Cardiac fibroblast (primary cell): ENCODE measurements around the gene ADIPOR2.

ENCODE experiments used
- DNase-seq, 2 donors: peaks; one replicate each; pipeline versions ENCODE4 v3.0.0 to v3.0.0-alpha.2; 2010; ENCODE audit warnings: low read depth in 2 of 2
- H3K4me3 ChIP-seq, 2 donors: replicated peaks in 1 of 2; 1 replicate in 1 of 2; 2 replicates in 1 of 2; pipeline ENCODE4 v1.5.1; 2011; ENCODE audit warnings: low read depth in 2 of 2, low read length in 2 of 2, mild to moderate bottlenecking in 2 of 2, moderate library complexity in 1 of 2
- CTCF ChIP-seq: IDR thresholded peaks from one replicate; pipeline ENCODE4 v1.5.1; 2011; ENCODE audit warnings: low read depth, mild to moderate bottlenecking, low read length, inconsistent platforms

ADIPOR2 gene

DNA sequence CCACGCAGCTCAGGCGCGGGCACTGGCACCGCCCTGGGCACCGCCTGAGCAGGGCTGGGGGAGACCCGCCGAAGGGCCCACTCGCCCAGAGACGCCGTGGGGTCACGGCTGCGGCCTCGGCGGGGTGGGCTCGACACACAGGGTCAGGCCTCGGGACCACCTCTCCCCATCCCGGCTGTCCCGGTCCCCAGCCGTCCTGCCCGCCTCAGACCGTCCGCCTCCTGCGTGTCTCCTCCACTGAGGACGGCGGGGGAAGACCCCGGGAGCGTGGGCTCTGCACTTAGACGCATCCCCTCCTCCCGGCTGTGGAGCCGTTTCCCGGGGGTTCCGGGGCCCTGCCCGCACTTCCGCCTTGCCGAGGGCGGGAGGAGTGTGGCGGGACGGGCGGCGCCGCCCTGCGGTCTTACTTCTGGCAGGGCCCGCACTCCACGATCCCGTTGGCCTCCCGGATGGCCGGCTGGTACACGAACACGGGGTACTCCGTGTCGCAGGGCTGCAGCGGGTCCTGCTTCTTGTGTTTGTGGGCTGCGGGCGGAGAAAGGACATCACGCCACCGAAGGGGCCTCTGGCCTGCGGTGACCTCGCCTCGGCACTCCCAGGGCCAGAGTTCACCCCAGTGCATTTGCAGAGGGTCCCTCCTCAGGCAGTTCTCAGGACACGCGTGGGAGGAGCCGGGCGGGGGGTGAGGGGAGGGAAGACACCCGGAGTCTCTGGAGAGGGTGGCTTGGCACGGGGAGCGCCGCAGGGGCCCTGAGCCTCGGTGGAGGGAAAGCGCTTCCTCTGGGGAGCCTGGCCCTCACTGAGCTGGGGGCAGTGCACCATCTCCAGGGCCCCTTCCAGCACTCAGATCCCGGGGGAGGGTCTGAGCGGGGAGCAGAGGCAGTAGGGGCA lies 106.4 kb downstream of the ADIPOR2 start:
- peak overlapping the region; percentile 41 to 51 for H3K4me3 ChIP-seq
- peak in 1 of 2 donors; percentile 21 for DNase-seq
- no peak for TF ChIP-seq CTCF

DNA sequence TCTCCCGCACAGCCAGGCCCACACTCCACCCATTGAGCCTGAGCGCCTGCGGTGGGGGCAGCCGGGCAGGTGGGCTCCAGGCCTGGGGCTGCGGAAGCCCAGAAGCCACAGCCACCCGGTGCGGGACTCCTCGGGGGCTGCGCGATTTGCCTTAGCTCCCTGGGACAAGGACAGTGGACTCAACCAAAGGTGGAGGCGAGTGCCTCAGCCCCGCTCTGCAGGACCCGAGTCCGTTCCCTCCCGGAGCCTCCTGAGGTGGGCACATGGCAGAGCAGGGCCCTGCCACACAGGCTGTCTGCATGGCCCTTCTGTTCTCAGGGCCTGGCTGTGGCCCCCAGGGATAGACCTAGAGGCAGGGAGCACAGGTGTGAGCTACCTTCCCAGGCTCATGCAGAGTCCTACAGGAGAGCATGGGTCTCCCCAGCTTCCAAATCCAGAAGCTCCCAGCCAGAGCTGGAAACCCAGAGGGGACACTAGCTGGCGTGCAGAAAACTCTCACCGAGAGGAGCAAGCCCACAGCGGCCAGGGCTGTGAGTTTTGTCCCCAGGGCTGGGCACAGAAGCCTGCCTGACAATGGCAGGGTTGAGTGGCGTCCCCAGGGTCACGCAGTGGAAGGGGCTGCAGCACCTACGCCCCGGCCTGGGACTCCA lies 107.2 kb downstream of the ADIPOR2 start:
- no peak overlapping the region for H3K4me3 ChIP-seq
- DNase-seq = no peak
- no peak for TF ChIP-seq CTCF

GRCh38 chr12:1798641-1799020 lies 107.8 kb downstream of the ADIPOR2 start:
- DNase-seq = no peak
- H3K4me3 ChIP-seq = no peak overlapping the region
- TF ChIP-seq CTCF = no peak

DNA sequence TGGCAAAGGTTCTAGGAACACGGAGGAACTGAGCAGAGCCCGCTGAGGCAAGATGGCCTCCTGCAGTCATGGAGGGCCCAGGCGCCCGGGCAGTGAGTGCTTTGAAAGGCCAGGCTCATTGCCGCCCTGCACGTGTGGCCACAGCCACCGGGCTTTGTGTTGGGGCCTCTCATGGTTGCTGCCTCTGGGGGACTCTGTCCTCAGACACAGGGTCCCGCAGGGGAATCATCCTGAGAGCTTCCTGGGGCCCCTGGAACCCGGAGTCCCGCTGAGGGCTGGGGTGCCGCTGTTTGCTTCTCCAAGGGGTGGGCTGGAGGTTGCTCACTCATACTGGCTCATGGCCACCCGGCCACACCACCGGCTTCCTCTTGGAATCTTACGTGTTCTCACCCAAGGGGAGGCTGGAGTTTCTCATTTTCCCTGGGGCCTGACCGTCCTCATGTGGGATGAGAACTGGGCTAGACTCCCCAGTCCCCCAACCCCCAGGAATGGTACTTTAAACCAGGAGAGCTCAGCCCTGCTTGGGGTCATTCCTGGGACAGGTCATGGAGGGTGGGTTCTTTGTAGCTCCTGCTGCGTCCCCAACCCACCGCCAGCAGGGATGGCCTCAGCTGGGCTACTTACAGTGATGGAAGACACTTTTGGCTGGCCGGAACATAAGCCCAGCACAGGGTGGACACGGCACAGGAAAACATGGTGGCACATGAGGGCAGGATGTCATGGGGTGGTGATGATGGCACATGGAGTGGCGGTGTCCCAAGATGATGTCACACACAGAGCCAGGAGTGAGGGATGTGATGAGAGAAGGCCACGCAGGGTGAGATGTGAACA lies 108.4 kb downstream of the ADIPOR2 start:
- no peak overlapping the region for H3K4me3 ChIP-seq
- no peak for DNase-seq
- no peak for TF ChIP-seq CTCF

DNA sequence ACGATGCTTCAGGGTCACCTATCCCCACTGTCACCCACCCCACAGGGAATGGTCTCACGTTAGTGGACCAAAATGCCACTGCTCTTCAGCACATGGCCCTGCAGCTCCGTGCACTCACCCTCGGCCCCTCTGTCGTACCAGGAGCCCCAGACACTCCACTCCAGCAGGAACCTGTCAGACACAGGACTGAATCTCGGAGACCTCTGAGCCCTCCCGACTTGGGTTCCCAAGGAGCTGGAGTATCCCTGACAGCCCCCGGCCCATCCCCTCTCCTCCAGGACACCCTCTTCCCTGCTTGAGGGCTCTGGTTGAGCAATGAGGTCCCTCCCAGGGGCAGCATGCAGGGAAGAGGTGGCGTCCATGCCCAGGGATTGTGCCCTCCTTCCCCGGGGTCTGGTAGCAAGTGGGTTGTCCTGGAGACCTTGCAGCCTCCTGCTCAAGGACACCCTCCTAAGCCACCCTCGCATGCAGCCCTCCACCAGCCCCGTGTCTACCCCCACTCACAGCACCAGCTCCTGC lies 109.1 kb downstream of the ADIPOR2 start:
- DNase-seq = no peak
- TF ChIP-seq CTCF = no peak
- H3K4me3 ChIP-seq = no peak overlapping the region
